K562 (cell line): ENCODE results near the gene TINAGL1. TPM values are rescaled to one million over a fixed set of nuclear protein-coding genes. Genes with fewer than 3 reads are reported as not detected.

Source experiments
- ATAC-seq: fragments of 200-7000 bp; cut with Tn5 transposase; 3 replicates; pipeline ENCODE4 v1.9.1; 2020; ENCODE audit warnings: moderate library complexity
- BruUV-seq: library from RNA; stranded (reverse); fragments of 400-500 nt; replicated peaks from 2 replicates; lab custom pipeline; 2021; lab: Mats Ljungman, UMichigan
- CTCF ChIA-PET: fragments of 300-600 bp; formaldehyde crosslinking; extraction: SDS; loops from one replicate; lab custom pipeline; 2021; ENCODE audit warnings: low intra/inter-chr PET ratio; lab: Yijun Ruan, JAX
- POLR2A ChIA-PET: fragments of 300-600, 350-650 bp; sonication (Branson Sonifier 250); formaldehyde crosslinking; extraction: SDS; loops from one replicate; lab custom pipeline; 2021; ENCODE audit warnings: antibody characterized with exemption, inconsistent platforms; lab: Yijun Ruan, JAX
- DNase-seq, 4 experiments: peaks; one replicate each; pipeline versions ENCODE4 v3.0.0 to v3.0.0-alpha.2; 2011 to 2018; ENCODE audit warnings: low spot score in 3 of 4, mixed read lengths in 3 of 4; ENCODE audit errors: extremely low read depth in 1 of 4
- FAIRE-seq: peaks from 2 replicates; lab custom pipeline; 2011; peaks lifted over from hg19 to GRCh38; lab: Jason Lieb, UNC
- H2AFZ ChIP-seq: 2 replicates; pipeline ENCODE4 v1.6.0; 2011; ENCODE audit warnings: low read depth, low read length, control low read depth, inconsistent platforms
- H3K27ac ChIP-seq: fragments of 200-600 bp; 3 replicates; pipeline ENCODE4 v1.8.0; 2011; ENCODE audit warnings: low read depth, mild to moderate bottlenecking, control low read depth, inconsistent platforms, low read length, moderate library complexity, mixed read lengths; ENCODE audit errors: extremely low read depth
- H3K27me3 ChIP-seq, 2 experiments: fragments of 300-600 bp in 1 of 2; 2 replicates in 1 of 2; 3 replicates in 1 of 2; pipeline versions ENCODE4 v1.6.0 to v1.8.0; 2011; ENCODE audit warnings: inconsistent platforms in 2 of 2, low read length in 2 of 2, mild to moderate bottlenecking in 1 of 2, mixed read lengths in 1 of 2, moderate library complexity in 1 of 2; ENCODE audit not compliant: control insufficient read depth in 2 of 2, insufficient read depth in 2 of 2
- H3K36me3 ChIP-seq: fragments of 300-600 bp; 3 replicates; pipeline ENCODE4 v1.8.0; 2011; ENCODE audit warnings: mild to moderate bottlenecking, low read length, inconsistent platforms; ENCODE audit not compliant: control insufficient read depth, insufficient read depth
- H3K4me1 ChIP-seq, 2 experiments: fragments of 200-600 bp in 1 of 2; replicated peaks in 1 of 2; 2 replicates in 1 of 2; 3 replicates in 1 of 2; pipeline versions ENCODE4 v1.5.1 to v1.8.0; 2011; ENCODE audit warnings: inconsistent platforms in 2 of 2, low read length in 2 of 2, mild to moderate bottlenecking in 1 of 2, mixed read lengths in 1 of 2, moderate library complexity in 1 of 2; ENCODE audit not compliant: control insufficient read depth in 2 of 2, insufficient read depth in 2 of 2
- H3K4me2 ChIP-seq: 2 replicates; pipeline ENCODE4 v1.6.1; 2011; ENCODE audit warnings: low read length, control low read depth, inconsistent platforms, mixed read lengths; ENCODE audit not compliant: insufficient read depth
- H3K4me3 ChIP-seq: fragments of 200-600 bp; sonication (generic), shearing (Covaris generic); 2 replicates; pipeline ENCODE4 v1.5.1; 2016; ENCODE audit warnings: control low read depth, inconsistent platforms
- H3K79me2 ChIP-seq: fragments of 200-600 bp; 3 replicates; pipeline ENCODE4 v1.8.0; 2011; ENCODE audit warnings: low read length, inconsistent platforms; ENCODE audit not compliant: control insufficient read depth, insufficient read depth
- H3K9ac ChIP-seq, 2 experiments: 2 replicates each; pipeline versions ENCODE4 v1.6.0 to v1.6.1; 2011; ENCODE audit warnings: low read depth in 2 of 2, low read length in 2 of 2, control low read depth in 1 of 2, inconsistent platforms in 1 of 2, mild to moderate bottlenecking in 1 of 2, mixed read lengths in 1 of 2; ENCODE audit not compliant: insufficient read depth in 1 of 2
- H3K9me1 ChIP-seq: one replicate; pipeline ENCODE4 v1.6.0; 2011; ENCODE audit warnings: inconsistent platforms, mild to moderate bottlenecking, low read length, moderate library complexity; ENCODE audit not compliant: control insufficient read depth, insufficient read depth
- H3K9me3 ChIP-seq: replicated peaks from 2 replicates; pipeline ENCODE4 v1.5.1; 2011; ENCODE audit warnings: low read depth, low read length, inconsistent platforms; ENCODE audit not compliant: control insufficient read depth, insufficient read depth
- H4K20me1 ChIP-seq: replicated peaks from 2 replicates; pipeline ENCODE4 v1.6.1; 2011; ENCODE audit warnings: low read length, inconsistent platforms, mixed read lengths; ENCODE audit not compliant: control insufficient read depth, insufficient read depth
- ATF1 ChIP-seq, 2 experiments: fragments of 450-650 bp in 1 of 2; IDR thresholded peaks; 2 replicates each; pipeline ENCODE4 v1.6.1; 2016; ENCODE audit warnings: missing compliant biosample characterization in 1 of 2, missing genetic modification characterization in 1 of 2
- DIDO1 ChIP-seq: fragments of 450-650 bp; IDR thresholded peaks from 2 replicates; pipeline ENCODE4 v1.6.1; 2016; ENCODE audit warnings: low read depth, missing biosample characterization, missing genetic modification characterization
- ESRRA ChIP-seq: fragments of 450-650 bp; IDR thresholded peaks from 2 replicates; pipeline ENCODE4 v1.6.1; 2014; ENCODE audit warnings: low read depth, mild to moderate bottlenecking, moderate library complexity, borderline replicate concordance
- NFIC ChIP-seq: fragments of 450-650 bp; IDR thresholded peaks from 2 replicates; pipeline ENCODE4 v1.6.1; 2017; ENCODE audit warnings: mild to moderate bottlenecking, inconsistent platforms
- NFXL1 ChIP-seq: fragments of 450-650 bp; formaldehyde crosslinking; IDR thresholded peaks from 2 replicates; pipeline ENCODE4 v1.4.0; 2021; ENCODE audit warnings: mild to moderate bottlenecking
- PHF8 ChIP-seq: fragments of 200-600 bp; sonication (generic); IDR thresholded peaks from 2 replicates; pipeline ENCODE4 v1.6.1; 2012; ENCODE audit warnings: mixed run types, mild to moderate bottlenecking, inconsistent platforms, low read length, moderate library complexity, borderline replicate concordance
- PRMT5 ChIP-seq: sonication (generic); formaldehyde crosslinking; IDR thresholded peaks from 2 replicates; pipeline ENCODE4 v1.5.0; 2020; ENCODE audit warnings: missing genetic modification reagents
- SETDB1 ChIP-seq: IDR thresholded peaks from one replicate; pipeline ENCODE4 v1.6.1; 2012; ENCODE audit warnings: low read length, control low read depth, inconsistent platforms
- SOX6 ChIP-seq: fragments of 450-650 bp; IDR thresholded peaks from 2 replicates; pipeline ENCODE4 v1.6.1; 2014; ENCODE audit warnings: mild to moderate bottlenecking
- SRSF1 ChIP-seq: fragments of 200-400 bp; formaldehyde crosslinking; IDR thresholded peaks from 2 replicates; pipeline ENCODE4 v1.6.1; 2017; ENCODE audit warnings: mild to moderate bottlenecking, low read depth, low read length, moderate library complexity
- ZNF384 ChIP-seq: IDR thresholded peaks from 2 replicates; pipeline ENCODE4 v1.6.1; 2012; ENCODE audit warnings: low read depth, low read length, improper control_type of control experiment
- ZNF778 ChIP-seq: fragments of 450-650 bp; formaldehyde crosslinking; IDR thresholded peaks from 2 replicates; pipeline ENCODE4 v1.4.0; 2020; ENCODE audit warnings: mild to moderate bottlenecking, moderate library complexity
- WGBS: fragments of 100-300 bp; shearing (Covaris generic); methylation state at CpG from one replicate; pipeline ENCODE4 v1.1.6; 2016; ENCODE audit warnings: low coverage, mixed read lengths; ENCODE audit not compliant: insufficient coverage; ENCODE audit errors: missing lambda C conversion rate; 5-methylcytosine and 5-hydroxymethylcytosine counted together
- in situ Hi-C: fragments of 300-500 bp; cut with MboI; formaldehyde crosslinking; loops from 4 replicates; pipeline ENCODE4 v1.15.0; 2018; ENCODE audit warnings: inconsistent platforms, mixed read lengths
- intact Hi-C: fragments of 100-400 bp; cut with micrococcal nuclease; formaldehyde crosslinking; loops from 2 replicates; pipeline ENCODE4 v1.14.2; 2022
- polyA plus RNA-seq, 8 experiments: library from polyadenylated mRNA; depleted of rRNA in 4 of 8; stranded (reverse) in 5 of 8; unstranded in 3 of 8; fragments of >200 nt; fragmentation: Nextera tagmentation in 2 of 8; fragmentation: Illumina TruSeq in 1 of 8; extraction: Ambion mirVana in 2 of 8; extraction: Trizol in 1 of 8; gene quantifications; 2 replicates each; pipeline versions ENCODE4 v1.2.1 to v1.2.3, GENCODE V29; 2011 to 2014; ENCODE audit warnings: inconsistent platforms in 1 of 8, missing spikeins in 1 of 8
- total RNA-seq, 7 experiments: library from RNA; depleted of rRNA in 6 of 7; stranded (reverse); fragments of >200 nt in 6 of 7; fragmentation: Illumina TruSeq in 2 of 7; extraction: Trizol in 2 of 7; gene quantifications; 2 replicates each; pipeline versions ENCODE4 v1.2.1 to v1.2.3, GENCODE V29; 2011 to 2021; ENCODE audit warnings: low replicate concordance in 1 of 7
- TF ChIP-seq, protein P1 (sequence below), 3 experiments: IDR thresholded peaks in 2 of 3; conservative IDR thresholded peaks in 1 of 3; 2 replicates each; pipeline ENCODE4 v1.5.1; 2011 to 2012; ENCODE audit warnings: low read length in 3 of 3, mild to moderate bottlenecking in 3 of 3, control low read depth in 2 of 3, improper control_type of control experiment in 1 of 3, inconsistent platforms in 1 of 3, low read depth in 1 of 3, mixed read lengths in 1 of 3, moderate library complexity in 1 of 3; ENCODE audit not compliant: insufficient read depth in 2 of 3
- TF ChIP-seq, protein P2 (sequence below): fragments of 200-800 bp; sonication (Bioruptor generic); IDR thresholded peaks from 2 replicates; pipeline ENCODE4 v1.6.1; 2017; ENCODE audit warnings: missing genetic modification characterization, missing compliant biosample characterization
- TF ChIP-seq, protein P3 (sequence below): fragments of 450-650 bp; IDR thresholded peaks from 2 replicates; pipeline ENCODE4 v1.6.1; 2017; ENCODE audit warnings: mild to moderate bottlenecking, moderate library complexity
- TF ChIP-seq, protein P4 (sequence below): sonication (generic); formaldehyde crosslinking; IDR thresholded peaks from 2 replicates; pipeline ENCODE4 v1.8.1; 2023; ENCODE audit warnings: mild to moderate bottlenecking, missing genetic modification reagents, moderate library complexity

Gene TINAGL1
- total and polyA plus RNA-seq, 9 of the 15 experiments (the other 6 are each of a cell fraction or from before 2014, with no cell fraction given): 0.04 to 1.2 (median 0.07) TPM; not detected in 4

DNA sequence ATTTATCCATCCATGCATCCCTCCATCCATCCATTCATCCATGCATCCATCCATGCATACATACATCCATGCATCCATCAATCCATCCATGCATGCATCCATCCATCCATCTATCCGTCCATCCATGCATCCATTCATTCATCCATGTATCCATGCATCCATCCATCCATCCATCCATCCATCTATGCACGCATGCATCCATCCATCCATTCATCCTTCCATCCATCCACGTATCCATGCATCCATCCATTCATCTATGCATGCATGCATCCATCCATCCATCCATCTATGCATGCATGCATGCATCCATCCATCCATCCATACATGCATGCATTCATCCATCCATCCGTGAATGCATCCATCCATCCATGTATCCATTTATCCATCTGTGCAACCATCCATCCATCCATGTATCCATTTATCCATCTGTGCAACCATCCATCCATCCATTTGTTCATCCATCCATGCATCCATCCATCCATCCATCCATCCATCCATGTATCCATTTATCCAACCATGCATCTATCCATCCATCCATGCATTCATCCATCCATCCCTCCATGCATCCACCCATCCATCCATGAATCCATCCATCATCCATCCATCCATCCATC, 30.3 kb upstream of the TINAGL1 start:
- ATAC-seq (no peak), DNase-seq (no peak), FAIRE-seq (no peak)
- no peaks in the 10 kb centered on the region for H3K36me3 ChIP-seq
- no peaks in the 10 kb centered on the region for H3K79me2 ChIP-seq
- no peak overlapping the region for H3K9ac ChIP-seq
- H3K4me2 ChIP-seq: no peak overlapping the region
- no peak overlapping the region for H2AFZ ChIP-seq
- POLR2A ChIA-PET: no interaction called here
- H3K4me3 ChIP-seq: no peak overlapping the region
- H3K27ac ChIP-seq: no peak overlapping the region
- intact Hi-C loops (loop anchor here (10.0 kb wide), 1 partner anchor 121 kb away; no protein-coding TSS in a partner anchor), in situ Hi-C loops (no loop called here)
- no peaks in the 10 kb centered on the region for H3K9me3 ChIP-seq
- CTCF ChIA-PET: no interaction called here
- TF ChIP-seq, protein P1, sequence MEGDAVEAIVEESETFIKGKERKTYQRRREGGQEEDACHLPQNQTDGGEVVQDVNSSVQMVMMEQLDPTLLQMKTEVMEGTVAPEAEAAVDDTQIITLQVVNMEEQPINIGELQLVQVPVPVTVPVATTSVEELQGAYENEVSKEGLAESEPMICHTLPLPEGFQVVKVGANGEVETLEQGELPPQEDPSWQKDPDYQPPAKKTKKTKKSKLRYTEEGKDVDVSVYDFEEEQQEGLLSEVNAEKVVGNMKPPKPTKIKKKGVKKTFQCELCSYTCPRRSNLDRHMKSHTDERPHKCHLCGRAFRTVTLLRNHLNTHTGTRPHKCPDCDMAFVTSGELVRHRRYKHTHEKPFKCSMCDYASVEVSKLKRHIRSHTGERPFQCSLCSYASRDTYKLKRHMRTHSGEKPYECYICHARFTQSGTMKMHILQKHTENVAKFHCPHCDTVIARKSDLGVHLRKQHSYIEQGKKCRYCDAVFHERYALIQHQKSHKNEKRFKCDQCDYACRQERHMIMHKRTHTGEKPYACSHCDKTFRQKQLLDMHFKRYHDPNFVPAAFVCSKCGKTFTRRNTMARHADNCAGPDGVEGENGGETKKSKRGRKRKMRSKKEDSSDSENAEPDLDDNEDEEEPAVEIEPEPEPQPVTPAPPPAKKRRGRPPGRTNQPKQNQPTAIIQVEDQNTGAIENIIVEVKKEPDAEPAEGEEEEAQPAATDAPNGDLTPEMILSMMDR (IDR thresholded peaks at IDR 0.05 in 2 of 3, conservative IDR thresholded peaks at IDR 0.05 in 1 of 3; ENCODE audit: insufficient read depth in 2 of 3, low read depth in 1 of 3, low read length in 3 of 3): no peak
- TF ChIP-seq NFIC (no peak), PHF8 (no peak), ZNF384 (no peak), PRMT5 (no peak), ESRRA (no peak), ATF1 (CRISPR knock-in tag; IDR thresholded peaks at IDR 0.05) (no peak), ATF1 (tag; IDR thresholded peaks at IDR 0.05) (no peak), ZNF778 (CRISPR knock-in tag) (no peak), SETDB1 (no peak), NFXL1 (no peak), DIDO1 (tag) (no peak), SRSF1 (no peak), SOX6 (no peak)
- TF ChIP-seq, protein P2, sequence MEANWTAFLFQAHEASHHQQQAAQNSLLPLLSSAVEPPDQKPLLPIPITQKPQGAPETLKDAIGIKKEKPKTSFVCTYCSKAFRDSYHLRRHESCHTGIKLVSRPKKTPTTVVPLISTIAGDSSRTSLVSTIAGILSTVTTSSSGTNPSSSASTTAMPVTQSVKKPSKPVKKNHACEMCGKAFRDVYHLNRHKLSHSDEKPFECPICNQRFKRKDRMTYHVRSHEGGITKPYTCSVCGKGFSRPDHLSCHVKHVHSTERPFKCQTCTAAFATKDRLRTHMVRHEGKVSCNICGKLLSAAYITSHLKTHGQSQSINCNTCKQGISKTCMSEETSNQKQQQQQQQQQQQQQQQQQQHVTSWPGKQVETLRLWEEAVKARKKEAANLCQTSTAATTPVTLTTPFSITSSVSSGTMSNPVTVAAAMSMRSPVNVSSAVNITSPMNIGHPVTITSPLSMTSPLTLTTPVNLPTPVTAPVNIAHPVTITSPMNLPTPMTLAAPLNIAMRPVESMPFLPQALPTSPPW: no peak
- TF ChIP-seq, protein P3, sequence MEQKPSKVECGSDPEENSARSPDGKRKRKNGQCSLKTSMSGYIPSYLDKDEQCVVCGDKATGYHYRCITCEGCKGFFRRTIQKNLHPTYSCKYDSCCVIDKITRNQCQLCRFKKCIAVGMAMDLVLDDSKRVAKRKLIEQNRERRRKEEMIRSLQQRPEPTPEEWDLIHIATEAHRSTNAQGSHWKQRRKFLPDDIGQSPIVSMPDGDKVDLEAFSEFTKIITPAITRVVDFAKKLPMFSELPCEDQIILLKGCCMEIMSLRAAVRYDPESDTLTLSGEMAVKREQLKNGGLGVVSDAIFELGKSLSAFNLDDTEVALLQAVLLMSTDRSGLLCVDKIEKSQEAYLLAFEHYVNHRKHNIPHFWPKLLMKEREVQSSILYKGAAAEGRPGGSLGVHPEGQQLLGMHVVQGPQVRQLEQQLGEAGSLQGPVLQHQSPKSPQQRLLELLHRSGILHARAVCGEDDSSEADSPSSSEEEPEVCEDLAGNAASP: no peak
- TF ChIP-seq, protein P4, sequence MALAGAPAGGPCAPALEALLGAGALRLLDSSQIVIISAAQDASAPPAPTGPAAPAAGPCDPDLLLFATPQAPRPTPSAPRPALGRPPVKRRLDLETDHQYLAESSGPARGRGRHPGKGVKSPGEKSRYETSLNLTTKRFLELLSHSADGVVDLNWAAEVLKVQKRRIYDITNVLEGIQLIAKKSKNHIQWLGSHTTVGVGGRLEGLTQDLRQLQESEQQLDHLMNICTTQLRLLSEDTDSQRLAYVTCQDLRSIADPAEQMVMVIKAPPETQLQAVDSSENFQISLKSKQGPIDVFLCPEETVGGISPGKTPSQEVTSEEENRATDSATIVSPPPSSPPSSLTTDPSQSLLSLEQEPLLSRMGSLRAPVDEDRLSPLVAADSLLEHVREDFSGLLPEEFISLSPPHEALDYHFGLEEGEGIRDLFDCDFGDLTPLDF (CRISPR knock-in tag): no peak
- no peaks in the 10 kb centered on the region for H4K20me1 ChIP-seq
- WGBS: 1% methylated on average over 4 of the region's 4 CpGs
- no peaks in the 10 kb centered on the region for H3K9me1 ChIP-seq
- BruUV-seq: no TSS peak
- H3K4me1 ChIP-seq: peaks cover 13 to 15% of the 10 kb centered on the region in 2 experiments; a peak in 4 of 5 replicates
- peaks cover 3 to 14% of the 10 kb centered on the region in 2 experiments; a peak in 2 of 5 replicates for H3K27me3 ChIP-seq
